ENCODE measurements around the gene SCN1A.

- TF ChIP-seq EZH2 (IDR thresholded peaks at IDR 0.05): no peak
- TF ChIP-seq POLR2AphosphoS5 (IDR thresholded peaks at IDR 0.05; ENCODE audit: borderline replicate concordance, low read depth, low read length): no peak
- TF ChIP-seq FOXP2 (optimal IDR thresholded peaks at IDR 0.05; ENCODE audit: control extremely low read depth, extremely low read length, insufficient read depth): no peak
Observed at GRCh38 chr2:166127217-166128155, at the start of gene SCN1A.
